GM23338 (cell line): ENCODE results near the gene TPD52L2. TPM values are rescaled to one million over a fixed set of nuclear protein-coding genes. Genes with fewer than 3 reads are reported as not detected.
"Not testable (repeated sequence)": the region's sequence is repeated elsewhere in the genome, so short reads cannot be mapped to it uniquely, and the experiment has no call there.

Experiments used
- ATAC-seq: fragments of 200-7000 bp; cut with Tn5 transposase; 3 replicates; pipeline ENCODE4 v1.9.1; 2020
- DNase-seq: peaks from one replicate; pipeline ENCODE4 v3.0.0-alpha.2; 2015; ENCODE audit warnings: low spot score
- H2AFZ ChIP-seq: fragments of 200-600 bp; sonication (generic); 2 replicates; pipeline ENCODE4 v1.8.0; 2016; ENCODE audit warnings: antibody characterized with exemption, mild to moderate bottlenecking, moderate library complexity
- H3F3A ChIP-seq: fragments of 200-600 bp; sonication (generic); replicated peaks from 2 replicates; pipeline ENCODE4 v1.8.0; 2017; ENCODE audit warnings: antibody characterized with exemption, mixed run types, low read depth
- H3K27ac ChIP-seq: fragments of 200-600 bp; sonication (generic); 2 replicates; pipeline ENCODE4 v1.6.1; 2016; ENCODE audit warnings: low read depth
- H3K27me3 ChIP-seq: fragments of 200-600 bp; sonication (generic); 2 replicates; pipeline ENCODE4 v1.8.0; 2016; ENCODE audit warnings: mild to moderate bottlenecking, mixed run types, moderate library complexity; ENCODE audit not compliant: insufficient read depth
- H3K36me3 ChIP-seq: fragments of 200-600 bp; sonication (generic); 2 replicates; pipeline ENCODE4 v1.8.0; 2016; ENCODE audit warnings: mild to moderate bottlenecking; ENCODE audit not compliant: insufficient read depth
- H3K4me1 ChIP-seq: fragments of 200-600 bp; sonication (generic); 2 replicates; pipeline ENCODE4 v1.8.0; 2016; ENCODE audit warnings: mild to moderate bottlenecking, moderate library complexity; ENCODE audit not compliant: insufficient read depth
- H3K4me2 ChIP-seq: fragments of 200-600 bp; sonication (generic); 2 replicates; pipeline ENCODE4 v1.7.1; 2017; ENCODE audit warnings: mixed run types
- H3K4me3 ChIP-seq: fragments of 200-600 bp; sonication (generic); 2 replicates; pipeline ENCODE4 v1.6.1; 2016; ENCODE audit warnings: mixed run types
- H3K79me2 ChIP-seq: fragments of 200-600 bp; sonication (generic); replicated peaks from 2 replicates; pipeline ENCODE4 v1.8.0; 2017; ENCODE audit warnings: mild to moderate bottlenecking; ENCODE audit not compliant: insufficient read depth
- H3K9me2 ChIP-seq: fragments of 200-600 bp; sonication (generic); 2 replicates; pipeline ENCODE4 v1.8.0; 2017; ENCODE audit not compliant: insufficient read depth
- H4K20me1 ChIP-seq: fragments of 200-600 bp; sonication (generic); replicated peaks from 2 replicates; pipeline ENCODE4 v1.8.0; 2017; ENCODE audit warnings: mild to moderate bottlenecking; ENCODE audit not compliant: insufficient read depth
- H3K27ac Mint-ChIP-seq: 2 replicates; pipeline ENCODE4 v1.8.0; 2020; ENCODE audit warnings: inconsistent platforms, mild to moderate bottlenecking, moderate library complexity, mixed read lengths
- H3K27me3 Mint-ChIP-seq: 3 replicates; pipeline ENCODE4 v1.8.0; 2022; ENCODE audit warnings: low read depth, mild to moderate bottlenecking, moderate library complexity, mixed read lengths, inconsistent platforms; ENCODE audit not compliant: insufficient read depth, poor library complexity
- H3K36me3 Mint-ChIP-seq: 3 replicates; pipeline ENCODE4 v1.8.0; 2021; ENCODE audit warnings: low read depth, mild to moderate bottlenecking, inconsistent platforms, moderate library complexity, mixed read lengths
- H3K4me1 Mint-ChIP-seq: 3 replicates; pipeline ENCODE4 v1.8.0; 2020; ENCODE audit warnings: mild to moderate bottlenecking, inconsistent platforms, mixed read lengths
- H3K4me3 Mint-ChIP-seq: 3 replicates; pipeline ENCODE4 v1.8.0; 2021; ENCODE audit warnings: moderate library complexity, mild to moderate bottlenecking, inconsistent platforms, mixed read lengths
- H3K9me3 Mint-ChIP-seq: 3 replicates; pipeline ENCODE4 v1.8.0; 2020; ENCODE audit warnings: moderate library complexity, mild to moderate bottlenecking, inconsistent platforms, mixed read lengths
- CREB1 ChIP-seq: fragments of 250-450 bp; sonication (Bioruptor Pico); IDR thresholded peaks from 2 replicates; pipeline ENCODE4 v1.5.0; 2020; ENCODE audit warnings: low read depth, mild to moderate bottlenecking, moderate library complexity
- CTCF ChIP-seq, 2 experiments: fragments of 200-600 bp in 1 of 2; sonication (generic) in 1 of 2; conservative IDR thresholded peaks; 2 replicates each; pipeline versions ENCODE4 v1.5.1 to v1.6.1; 2016 to 2017; ENCODE audit warnings: antibody characterized with exemption in 2 of 2, low read depth in 2 of 2, mild to moderate bottlenecking in 2 of 2, moderate library complexity in 1 of 2
- ETS1 ChIP-seq: IDR thresholded peaks from 2 replicates; pipeline ENCODE4 v1.6.1; 2016; ENCODE audit warnings: antibody characterized with exemption
- EZH2 ChIP-seq: fragments of 200-600 bp; sonication (generic); IDR thresholded peaks from one replicate; pipeline ENCODE4 v1.8.0; 2017; ENCODE audit warnings: antibody characterized with exemption, mild to moderate bottlenecking, low read depth; ENCODE audit not compliant: unreplicated experiment
- EZH2phosphoT487 ChIP-seq: fragments of 200-600 bp; sonication (generic); IDR thresholded peaks from one replicate; pipeline ENCODE4 v1.8.1; 2018; ENCODE audit warnings: antibody characterized with exemption; ENCODE audit not compliant: unreplicated experiment
- JUNB ChIP-seq: IDR thresholded peaks from one replicate; pipeline ENCODE4 v1.6.1; 2016; ENCODE audit warnings: antibody characterized with exemption; ENCODE audit not compliant: unreplicated experiment
- POLR2AphosphoS5 ChIP-seq: IDR thresholded peaks from 2 replicates; pipeline ENCODE4 v1.6.1; 2016; ENCODE audit warnings: antibody characterized with exemption, low read depth
- REST ChIP-seq: IDR thresholded peaks from one replicate; pipeline ENCODE4 v1.6.1; 2018; ENCODE audit warnings: antibody characterized with exemption; ENCODE audit not compliant: unreplicated experiment
- STAT1 ChIP-seq: IDR thresholded peaks from one replicate; pipeline ENCODE4 v1.6.1; 2016; ENCODE audit warnings: antibody characterized with exemption; ENCODE audit not compliant: unreplicated experiment
- ZNF331 ChIP-seq: fragments of 250-450 bp; sonication (Bioruptor Pico); IDR thresholded peaks from 2 replicates; pipeline ENCODE4 v1.5.0; 2020; ENCODE audit warnings: low read depth, mild to moderate bottlenecking, moderate library complexity
- polyA plus RNA-seq: library from polyadenylated mRNA; unstranded; fragments of >200 nt; fragmentation: Nextera tagmentation; extraction: Ambion mirVana; gene quantifications from 2 replicates; pipeline ENCODE4 v1.2.1, GENCODE V29; 2016
- total RNA-seq: library from RNA; depleted of rRNA; stranded (reverse); fragments of >200 nt; shearing (Covaris generic); gene quantifications from 2 replicates; pipeline ENCODE4 v1.2.3, GENCODE V29; 2014

Gene TPD52L2
- total and polyA plus RNA-seq, 2 experiments from 2014 or later, result 40.2 to 103 TPM

GRCh38 chr20:63878899-63879663 is 14.0 kb downstream of the TPD52L2 start (continued):
- TF ChIP-seq REST, result no peak
- no peak for TF ChIP-seq POLR2AphosphoS5
- TF ChIP-seq CREB1, result no peak
- no peak for TF ChIP-seq EZH2
- TF ChIP-seq ZNF331, result no peak
- TF ChIP-seq ETS1, result no peak
- no peak for TF ChIP-seq CTCF (conservative IDR thresholded peaks at IDR 0.05; ENCODE audit: low read depth in 2 of 2)
- TF ChIP-seq EZH2phosphoT487, result no peak
- no peak for TF ChIP-seq STAT1
- no peak for TF ChIP-seq JUNB

GRCh38 chr20:63880901-63881300 is 15.8 kb downstream of the TPD52L2 start:
- Histone ChIP-seq H3K79me2 (peaks cover 20% of the 10 kb centered on the region), H4K20me1 (peaks cover 14% of the 10 kb centered on the region), H3K36me3 (peaks cover 15% of the 10 kb centered on the region; the same call in 1 of the 2 replicates)
- not testable (repeated sequence) for H3K4me3 ChIP-seq, H3K4me1 ChIP-seq, DNase-seq, ATAC-seq, H3K27ac ChIP-seq, H3F3A ChIP-seq, H3K4me1 Mint-ChIP-seq, H3K4me2 ChIP-seq, H3K4me3 Mint-ChIP-seq, H2AFZ ChIP-seq, H3K27ac Mint-ChIP-seq, H3K27me3 ChIP-seq, H3K9me3 Mint-ChIP-seq, H3K9me2 ChIP-seq
- Mint-ChIP-seq H3K27me3 (peaks cover 15% of the 10 kb centered on the region), H3K36me3 (peaks cover 49% of the 10 kb centered on the region)
